Upper lobe of right lung (tissue), 1 donor: ENCODE measurements around the gene CHPT1. TPM values are rescaled to one million over a fixed set of nuclear protein-coding genes. Genes with fewer than 3 reads are reported as not detected.
"Not testable (repeated sequence)": the region's sequence is repeated elsewhere in the genome, so short reads cannot be mapped to it uniquely, and the experiment has no call there.

Experiments used
- ATAC-seq: fragments of 200-7000 bp; cut with Tn5 transposase; one replicate; pipeline ENCODE4 v1.9.1; 2020; ENCODE audit warnings: mild to moderate bottlenecking, moderate library complexity
- DNase-seq: peaks from one replicate; pipeline ENCODE4 v3.0.0-alpha.2; 2020
- H3K27ac ChIP-seq: fragments of 200-600 bp; one replicate; pipeline ENCODE4 v1.8.0; 2022
- H3K27me3 ChIP-seq: fragments of 200-600 bp; one replicate; pipeline ENCODE4 v1.8.0; 2022; ENCODE audit warnings: mild to moderate bottlenecking
- H3K36me3 ChIP-seq: fragments of 200-600 bp; one replicate; pipeline ENCODE4 v1.8.0; 2022
- H3K4me1 ChIP-seq: fragments of 200-600 bp; one replicate; pipeline ENCODE4 v1.8.0; 2022
- H3K4me3 ChIP-seq: fragments of 200-600 bp; one replicate; pipeline ENCODE4 v1.8.0; 2022; ENCODE audit warnings: mild to moderate bottlenecking
- H3K9me3 ChIP-seq: fragments of 200-600 bp; one replicate; pipeline ENCODE4 v1.8.0; 2022
- CTCF ChIP-seq: fragments of 200-600 bp; IDR thresholded peaks from one replicate; pipeline ENCODE4 v1.8.0; 2022; ENCODE audit warnings: antibody characterized with exemption
- intact Hi-C: fragments of 100-400 bp; cut with DNase I; formaldehyde crosslinking; loops from one replicate; pipeline ENCODE4 v1.11.0; 2022
- total RNA-seq: library from RNA; stranded (reverse); fragmentation: NEBNext Ultra II Directional; extraction: Animal tissue kit (Norgen Biotek cat#: 25700); gene quantifications from one replicate; pipeline ENCODE4 v1.2.1, GENCODE V29; 2021
- donor health status: DM: no; HTN: yes; CAD: no; lungs with severe emphysema.

The CHPT1 gene
- total RNA-seq, 1 donor from 2014 or later: 71.4 TPM

DNA sequence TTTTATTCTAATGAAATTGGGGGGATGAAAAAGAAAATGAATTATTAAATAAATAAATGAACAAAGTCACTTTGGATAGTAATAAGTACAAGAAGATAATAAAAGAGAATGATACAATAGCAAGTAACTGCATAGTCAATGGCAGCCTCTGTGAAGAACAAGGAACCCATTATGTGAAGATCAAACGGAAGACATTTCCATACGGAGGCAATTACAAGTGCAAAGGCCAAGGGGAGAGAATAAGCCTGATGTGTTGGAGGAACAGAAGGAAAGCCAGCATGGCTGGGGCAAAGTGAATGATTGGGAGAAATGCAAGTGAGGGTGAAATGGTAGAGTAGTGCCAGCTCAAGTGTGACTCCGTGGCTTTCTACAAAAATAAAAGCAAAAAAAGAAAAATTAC, 43.9 kb upstream of the CHPT1 start:
- intact Hi-C loops: no loop called here
- ATAC-seq: no peak

GRCh38 chr12:101654442-101654841, 43.0 kb upstream of the CHPT1 start:
- intact Hi-C loops: no loop called here
- TF ChIP-seq CTCF: no peak
- no peak for ATAC-seq

More for the DNA sequence above, 43.9 kb upstream of the CHPT1 start:
- no peak for TF ChIP-seq CTCF
- Histone ChIP-seq H3K4me3 (no peak overlapping the region), H3K9me3 (no peaks in the 10 kb centered on the region), H3K27me3 (no peaks in the 10 kb centered on the region), H3K36me3 (no peaks in the 10 kb centered on the region), H3K4me1 (no peaks in the 10 kb centered on the region), H3K27ac (no peak overlapping the region)
- no peak for DNase-seq

GRCh38 chr12:101655393-101655792, 42.0 kb upstream of the CHPT1 start:
- H3K4me3 ChIP-seq: no peak overlapping the region
- ATAC-seq (no peak), DNase-seq (no peak)
- no peaks in the 10 kb centered on the region for H3K36me3 ChIP-seq
- no peaks in the 10 kb centered on the region for H3K9me3 ChIP-seq
- no peak overlapping the region for H3K27ac ChIP-seq
- intact Hi-C loops: no loop called here
- no peak for TF ChIP-seq CTCF
- no peaks in the 10 kb centered on the region for H3K4me1 ChIP-seq
- no peaks in the 10 kb centered on the region for H3K27me3 ChIP-seq

More at GRCh38 chr12:101654442-101654841, 43.0 kb upstream of the CHPT1 start:
- no peaks in the 10 kb centered on the region for H3K27me3 ChIP-seq
- no peaks in the 10 kb centered on the region for H3K36me3 ChIP-seq
- H3K27ac ChIP-seq: no peak overlapping the region
- DNase-seq: no peak
- no peaks in the 10 kb centered on the region for H3K4me1 ChIP-seq
- no peaks in the 10 kb centered on the region for H3K9me3 ChIP-seq
- no peak overlapping the region for H3K4me3 ChIP-seq

GRCh38 chr12:101660662-101661061, 36.8 kb upstream of the CHPT1 start:
- H3K27me3 ChIP-seq, H3K27ac ChIP-seq, H3K4me1 ChIP-seq, ATAC-seq, H3K9me3 ChIP-seq, intact Hi-C loops, DNase-seq, H3K36me3 ChIP-seq, H3K4me3 ChIP-seq: not testable (repeated sequence)

DNA sequence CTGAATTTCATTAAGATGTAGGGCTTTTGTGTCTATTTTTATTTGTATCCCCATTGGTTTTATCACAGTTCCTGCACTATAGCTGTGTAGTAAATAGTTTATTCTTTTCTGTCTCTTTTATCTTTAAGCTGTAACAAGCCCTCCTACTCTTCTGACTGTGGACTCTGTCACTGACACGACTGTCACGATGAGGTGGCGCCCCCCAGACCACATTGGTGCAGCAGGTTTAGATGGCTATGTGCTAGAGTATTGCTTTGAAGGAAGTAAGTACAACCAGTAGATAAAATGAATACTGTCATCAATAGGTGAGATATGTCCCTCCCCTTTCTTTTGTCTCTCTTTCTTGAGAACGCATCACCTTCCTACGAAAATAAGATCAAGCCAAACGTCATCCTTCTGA, 34.1 kb upstream of the CHPT1 start:
- TF ChIP-seq CTCF: no peak
- Histone ChIP-seq H3K4me3 (no peak overlapping the region), H3K4me1 (no peaks in the 10 kb centered on the region), H3K27ac (no peak overlapping the region), H3K9me3 (no peaks in the 10 kb centered on the region), H3K36me3 (no peaks in the 10 kb centered on the region), H3K27me3 (no peaks in the 10 kb centered on the region)
- intact Hi-C loops: no loop called here
- DNase-seq (no peak), ATAC-seq (no peak)

DNA sequence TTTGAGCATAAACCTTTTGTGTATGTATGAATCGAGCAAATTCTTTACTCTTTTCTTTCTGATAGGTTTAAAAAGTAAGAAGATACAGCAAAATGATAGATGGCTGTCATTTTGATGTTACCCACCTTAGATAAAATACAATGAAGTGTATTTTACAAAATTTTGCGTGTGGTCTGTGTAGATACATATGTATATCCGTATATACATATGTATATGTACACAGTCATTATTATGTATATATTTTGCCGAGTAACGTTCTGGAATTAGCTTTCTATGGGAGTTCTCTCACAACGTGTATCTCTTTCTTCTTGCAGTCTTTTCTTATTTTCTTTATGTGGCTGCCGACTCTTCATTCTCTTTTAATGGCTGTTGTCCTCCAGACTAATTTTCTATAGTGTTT, 32.4 kb upstream of the CHPT1 start:
- no peaks in the 10 kb centered on the region for H3K9me3 ChIP-seq
- no peaks in the 10 kb centered on the region for H3K4me1 ChIP-seq
- no peaks in the 10 kb centered on the region for H3K27me3 ChIP-seq
- H3K4me3 ChIP-seq: no peak overlapping the region
- TF ChIP-seq CTCF: no peak
- no peaks in the 10 kb centered on the region for H3K36me3 ChIP-seq
- ATAC-seq (no peak), DNase-seq (no peak)
- intact Hi-C loops: no loop called here
- no peak overlapping the region for H3K27ac ChIP-seq
